NCI-H524 treated with DMSO at 0.1 percent for 48 hours (cell line): ENCODE data around the gene HECTD2.
"Not testable (repeated sequence)": the region's sequence is repeated elsewhere in the genome, so short reads cannot be mapped to it uniquely, and the experiment has no call there.

Experiments used
- DNase-seq: peaks from one replicate; lab custom pipeline; 2025; lab: John Stamatoyannopoulos, UW

The HECTD2 gene, protein sequence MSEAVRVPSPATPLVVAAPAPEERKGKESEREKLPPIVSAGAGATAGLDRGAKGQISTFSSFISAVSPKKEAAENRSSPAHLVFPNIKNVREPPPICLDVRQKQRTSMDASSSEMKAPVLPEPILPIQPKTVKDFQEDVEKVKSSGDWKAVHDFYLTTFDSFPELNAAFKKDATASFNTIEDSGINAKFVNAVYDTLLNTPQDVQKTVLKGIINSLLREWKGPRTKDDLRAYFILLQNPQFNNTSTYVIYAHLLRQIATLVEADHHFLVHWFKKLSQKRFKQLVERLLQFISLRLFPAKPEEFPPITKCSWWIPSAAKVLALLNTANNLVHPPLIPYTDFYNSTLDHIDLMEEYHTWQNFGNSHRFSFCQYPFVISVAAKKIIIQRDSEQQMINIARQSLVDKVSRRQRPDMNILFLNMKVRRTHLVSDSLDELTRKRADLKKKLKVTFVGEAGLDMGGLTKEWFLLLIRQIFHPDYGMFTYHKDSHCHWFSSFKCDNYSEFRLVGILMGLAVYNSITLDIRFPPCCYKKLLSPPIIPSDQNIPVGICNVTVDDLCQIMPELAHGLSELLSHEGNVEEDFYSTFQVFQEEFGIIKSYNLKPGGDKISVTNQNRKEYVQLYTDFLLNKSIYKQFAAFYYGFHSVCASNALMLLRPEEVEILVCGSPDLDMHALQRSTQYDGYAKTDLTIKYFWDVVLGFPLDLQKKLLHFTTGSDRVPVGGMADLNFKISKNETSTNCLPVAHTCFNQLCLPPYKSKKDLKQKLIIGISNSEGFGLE

GRCh38 chr10:91409869-91410637, at the start of gene HECTD2:
TSS of gene HECTD2 (plus strand) at chr10:91410344. CDS start at chr10:91410439, 95 bp downstream.
- DNase-seq, result no peak

DNA sequence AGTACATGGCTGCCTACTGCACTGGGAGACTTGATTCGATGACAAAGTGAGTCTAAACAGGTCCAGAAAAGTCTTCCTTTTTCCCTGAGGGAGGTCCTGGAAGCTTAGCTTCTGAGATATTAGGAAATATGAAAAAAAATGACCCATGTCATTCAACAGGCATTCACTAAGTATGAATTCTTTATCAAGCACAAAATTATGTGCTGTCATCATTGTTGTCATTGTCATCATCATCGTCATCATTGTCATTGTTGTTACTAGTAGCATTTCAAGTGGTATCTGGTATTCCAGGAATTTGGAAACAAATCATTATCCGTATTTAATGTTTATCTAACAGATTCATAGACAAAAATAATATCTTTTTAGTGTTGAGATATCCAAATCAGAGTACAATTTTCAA, 49.7 kb upstream of the HECTD2 start:
- no peak for DNase-seq

DNA sequence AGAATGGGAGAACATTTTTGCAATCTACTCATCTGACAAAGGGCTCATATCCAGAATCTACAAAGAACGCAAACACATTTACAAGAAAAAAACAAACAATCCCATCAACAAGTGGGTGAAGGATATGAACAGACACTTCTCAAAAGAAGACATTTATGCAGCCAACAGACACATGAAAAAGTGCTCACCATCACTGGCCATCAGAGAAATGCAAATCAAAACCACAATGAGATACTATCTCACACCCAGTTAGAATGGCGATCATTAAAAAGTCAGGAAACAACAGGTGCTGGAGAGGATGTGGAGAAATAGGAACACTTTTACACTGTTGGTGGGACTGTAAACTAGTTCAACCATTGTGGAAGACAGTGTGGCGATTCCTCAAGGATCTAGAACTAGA, 44.6 kb upstream of the HECTD2 start:
- DNase-seq, result not testable (repeated sequence)

GRCh38 chr10:91366704-91367103, 43.4 kb upstream of the HECTD2 start:
- DNase-seq, result no peak

DNA sequence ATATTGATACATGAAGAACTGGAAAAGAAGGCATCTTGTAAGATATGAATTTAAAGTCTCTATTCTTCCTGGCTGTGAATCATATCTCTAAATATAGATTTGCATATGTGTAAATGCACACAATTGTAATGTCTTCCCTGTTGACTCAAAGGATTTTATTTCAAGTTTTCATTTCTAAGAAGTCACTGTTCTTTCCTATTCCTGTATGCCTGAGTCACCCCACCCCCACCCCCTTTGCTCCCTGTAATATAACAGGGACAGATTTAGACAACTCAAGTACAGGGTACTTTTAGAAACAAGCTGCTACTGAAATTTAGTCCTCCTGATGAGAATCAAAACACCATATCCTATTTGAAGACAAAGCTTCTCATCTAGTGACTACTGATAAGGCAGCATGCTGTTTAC, 43.0 kb upstream of the HECTD2 start:
- no peak for DNase-seq

GRCh38 chr10:91367558-91367957, 42.6 kb upstream of the HECTD2 start:
- DNase-seq, result no peak

DNA sequence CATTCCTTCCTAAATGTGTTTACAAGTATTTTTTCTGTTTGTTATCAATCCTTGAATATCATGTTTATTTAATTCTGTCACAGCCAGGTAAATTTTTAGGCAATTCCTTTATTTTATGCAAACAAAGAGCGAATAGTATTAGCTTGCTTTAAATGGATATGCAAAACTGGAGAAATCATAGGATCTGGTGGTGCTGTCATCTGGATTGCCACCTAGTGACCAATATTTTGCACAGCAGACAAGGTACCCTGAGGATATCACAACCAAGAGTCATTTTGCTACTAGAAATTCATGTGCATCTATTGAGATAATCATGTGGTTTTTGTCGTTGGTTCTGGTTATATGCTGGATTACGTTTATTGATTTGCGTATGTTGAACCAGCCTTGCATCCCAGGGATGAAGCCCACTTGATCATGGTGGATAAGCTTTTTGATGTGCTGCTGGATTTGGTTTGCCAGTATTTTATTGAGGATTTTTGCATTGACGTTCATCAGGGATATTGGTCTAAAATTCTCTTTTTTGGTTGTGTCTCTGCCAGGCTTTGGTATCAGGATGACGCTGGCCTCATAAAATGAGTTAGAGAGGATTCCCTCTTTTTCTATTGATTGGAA, 40.1 kb upstream of the HECTD2 start:
- not testable (repeated sequence) for DNase-seq

DNA sequence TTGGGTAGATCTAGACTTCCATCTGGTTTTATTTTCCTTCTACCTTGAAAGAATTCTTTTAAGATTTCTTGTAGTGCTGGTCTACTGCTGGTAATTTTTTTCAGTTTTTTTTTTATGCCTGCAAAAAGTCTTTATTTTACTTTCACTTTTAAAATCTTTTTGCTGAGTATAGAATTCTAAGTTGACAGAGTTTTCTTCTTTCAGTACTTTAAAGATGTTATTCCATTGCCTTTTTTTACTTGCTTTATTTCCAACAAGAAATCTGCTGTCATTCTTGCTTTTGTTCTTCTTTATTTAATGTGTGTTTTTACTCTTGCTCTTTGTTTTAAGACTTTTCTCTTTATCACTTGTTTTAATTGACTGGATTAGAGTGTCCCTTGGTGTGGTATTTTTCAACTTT, 36.1 kb upstream of the HECTD2 start:
- no peak for DNase-seq

- DNase-seq, result no peak
Observed at GRCh38 chr10:91378061-91378460, 32.1 kb upstream of the HECTD2 start.

GRCh38 chr10:91380873-91381256, 29.3 kb upstream of the HECTD2 start:
- DNase-seq, result no peak

GRCh38 chr10:91381257-91381891, 28.8 kb upstream of the HECTD2 start:
- no peak for DNase-seq

DNA sequence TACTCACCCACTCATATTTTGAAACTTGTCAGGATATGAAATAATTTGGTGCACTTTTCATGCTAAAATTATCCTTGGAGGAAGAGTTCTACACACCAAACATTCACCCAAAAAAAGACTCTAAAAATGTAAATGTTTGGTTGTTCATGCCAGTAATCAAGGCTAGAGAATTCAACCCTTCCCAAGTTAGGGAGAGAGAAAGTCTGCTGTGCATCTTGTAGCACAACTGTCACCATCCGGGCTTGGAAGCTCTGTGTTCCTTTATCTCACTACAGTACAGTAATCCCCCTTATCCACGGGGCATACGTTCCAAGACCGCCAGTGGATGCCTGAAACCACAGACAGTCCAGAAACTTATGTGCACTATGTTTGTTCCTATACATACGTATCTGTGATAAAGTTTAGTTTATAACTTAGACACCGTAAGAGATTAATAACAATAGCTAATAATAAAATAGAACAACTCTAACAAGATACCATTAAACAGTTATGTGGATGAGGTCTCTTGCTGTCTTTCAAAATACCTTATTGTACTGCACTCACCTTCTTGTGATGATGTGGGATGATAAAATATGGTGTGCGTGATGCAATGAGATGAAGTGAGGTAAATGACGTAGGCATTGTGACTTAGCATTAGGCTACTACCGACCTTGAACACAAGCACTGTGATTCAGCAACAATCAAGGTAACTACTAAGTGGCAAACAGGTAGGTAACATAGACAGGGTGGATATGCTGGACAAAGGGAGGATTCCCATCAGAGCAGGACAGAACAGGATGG, 24.6 kb upstream of the HECTD2 start:
- DNase-seq, result no peak

DNA sequence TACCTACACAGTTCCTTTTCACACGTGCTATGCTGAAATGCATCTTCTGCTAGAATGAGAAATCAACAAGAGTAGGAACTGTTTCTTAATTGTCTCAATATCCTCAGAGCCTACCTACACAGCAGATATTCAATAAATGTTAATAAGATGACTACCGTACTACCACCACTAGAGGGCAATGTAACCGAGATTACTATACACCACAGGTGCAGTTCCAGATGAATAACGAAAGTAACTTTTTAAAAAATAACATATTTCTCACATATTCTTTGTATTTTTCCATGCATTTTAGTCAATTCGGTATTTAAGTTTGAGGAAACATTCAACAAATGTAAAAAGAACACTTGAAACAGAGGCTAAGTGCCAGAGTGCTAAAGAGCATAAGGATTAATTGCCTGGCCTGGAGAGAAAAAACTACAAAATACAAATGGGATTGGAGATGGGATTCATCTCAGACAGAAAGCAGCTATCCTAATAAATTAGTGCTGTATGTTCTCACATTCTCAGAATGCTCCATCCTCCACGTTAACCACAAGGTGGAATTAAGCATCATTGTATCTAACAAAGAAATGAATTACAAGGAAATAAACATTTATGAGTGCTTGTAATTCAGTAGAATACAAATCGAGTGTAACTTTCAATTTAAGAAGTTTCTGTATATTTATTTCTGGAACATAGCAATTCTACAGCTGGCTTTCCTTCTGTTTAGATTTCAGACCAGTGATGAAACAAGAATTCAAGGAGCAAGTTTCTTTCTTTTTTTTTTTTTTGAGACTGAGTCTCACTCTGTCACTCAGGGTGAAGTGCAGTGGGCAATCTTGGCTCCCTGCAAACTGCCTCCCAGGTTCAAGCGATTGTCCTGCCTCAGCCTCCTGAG, 20.3 kb upstream of the HECTD2 start:
- DNase-seq, result no peak

DNA sequence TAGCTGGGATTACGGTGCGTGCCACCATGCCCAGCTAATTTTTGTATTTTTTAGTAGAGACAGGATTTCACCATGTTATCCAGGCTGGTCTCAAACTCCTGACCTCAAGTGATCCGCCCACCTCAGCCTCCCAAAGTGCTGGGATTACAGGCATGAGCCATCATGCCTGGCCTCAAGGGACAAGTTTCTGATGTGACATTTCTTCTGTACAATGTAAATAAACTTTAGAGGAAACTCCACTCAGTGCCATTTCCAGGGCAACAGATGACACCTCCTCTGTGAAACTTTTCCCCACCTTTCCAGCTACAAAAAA, 19.7 kb upstream of the HECTD2 start:
- DNase-seq, result not testable (repeated sequence)

GRCh38 chr10:91391920-91392319, 18.2 kb upstream of the HECTD2 start:
- DNase-seq, result peak; percentile 58

- no peak for DNase-seq
Observed at GRCh38 chr10:91406322-91406721, 3.8 kb upstream of the HECTD2 start.

- no peak for DNase-seq
Observed at GRCh38 chr10:91409069-91409868, 875 bp upstream of the HECTD2 start.

GRCh38 chr10:91410638-91411371, 661 bp downstream of the HECTD2 start:
- DNase-seq, result no peak
